ENCODE results near the gene ATCAY. TPM values are rescaled to one million over a fixed set of nuclear protein-coding genes. Genes with fewer than 3 reads are reported as not detected.
A peak's percentile ranks its signal among the peaks of the same experiment; 100 is the strongest.

Gene ATCAY
- polyA plus RNA-seq, 1 donor = 5.4 TPM

GRCh38 chr19:3852177-3852511 is 28.3 kb upstream of the ATCAY start:
- H3K4me1 ChIP-seq (ENCODE audit: control insufficient read depth, insufficient read depth, low read length) = no peaks in the 10 kb centered on the region
- H3K36me3 ChIP-seq (ENCODE audit: control insufficient read depth, insufficient read depth, low read length) = no peaks in the 10 kb centered on the region
- H3K4me3 ChIP-seq (ENCODE audit: low read length) = no peak overlapping the region
- no CpG with 5 or more reads among the region's 1 CpG for whole genome bisulfite sequencing (ENCODE audit: insufficient coverage, low lambda C conversion rate)
- no peaks in the 10 kb centered on the region for H3K27me3 ChIP-seq (ENCODE audit: control insufficient read depth, insufficient read depth, low read length)
- H3K9me3 ChIP-seq (ENCODE audit: control insufficient read depth, low read depth, low read length) = peaks cover 6% of the 10 kb centered on the region
- DNase-seq = no peak
- H3K27ac ChIP-seq (ENCODE audit: low read length) = no peak overlapping the region

- no peaks in the 10 kb centered on the region for H3K27me3 ChIP-seq (ENCODE audit: control insufficient read depth, insufficient read depth, low read length)
- H3K4me3 ChIP-seq (ENCODE audit: low read length) = no peak overlapping the region
- H3K9me3 ChIP-seq (ENCODE audit: control insufficient read depth, low read depth, low read length) = peaks cover 6% of the 10 kb centered on the region
- H3K27ac ChIP-seq (ENCODE audit: low read length) = no peak overlapping the region
- no peak for DNase-seq
- no CpG with 5 or more reads among the region's 4 CpGs for WGBS (ENCODE audit: insufficient coverage, low lambda C conversion rate)
- no peaks in the 10 kb centered on the region for H3K4me1 ChIP-seq (ENCODE audit: control insufficient read depth, insufficient read depth, low read length)
- no peaks in the 10 kb centered on the region for H3K36me3 ChIP-seq (ENCODE audit: control insufficient read depth, insufficient read depth, low read length)
Observed at GRCh38 chr19:3852614-3853254, 27.8 kb upstream of the ATCAY start.

- Histone ChIP-seq H3K4me3 (ENCODE audit: low read length) (no peak overlapping the region), H3K27me3 (ENCODE audit: control insufficient read depth, insufficient read depth, low read length) (no peaks in the 10 kb centered on the region), H3K9me3 (ENCODE audit: control insufficient read depth, low read depth, low read length) (peaks cover 6% of the 10 kb centered on the region), H3K27ac (ENCODE audit: low read length) (no peak overlapping the region), H3K36me3 (ENCODE audit: control insufficient read depth, insufficient read depth, low read length) (no peaks in the 10 kb centered on the region), H3K4me1 (ENCODE audit: control insufficient read depth, insufficient read depth, low read length) (no peaks in the 10 kb centered on the region)
- 88% methylated on average over 5 of the region's 19 CpGs for WGBS (ENCODE audit: insufficient coverage, low lambda C conversion rate)
- DNase-seq = peak in 1 of 2 donors; percentile 18
Observed at GRCh38 chr19:3855320-3855719, 25.2 kb upstream of the ATCAY start.

GRCh38 chr19:3857449-3858003 is 23.0 kb upstream of the ATCAY start:
- H3K9me3 ChIP-seq (ENCODE audit: control insufficient read depth, low read depth, low read length) = no peaks in the 10 kb centered on the region
- H3K27ac ChIP-seq (ENCODE audit: low read length) = no peak overlapping the region
- DNase-seq = no peak
- no peaks in the 10 kb centered on the region for H3K4me1 ChIP-seq (ENCODE audit: control insufficient read depth, insufficient read depth, low read length)
- no peaks in the 10 kb centered on the region for H3K36me3 ChIP-seq (ENCODE audit: control insufficient read depth, insufficient read depth, low read length)
- no peak overlapping the region for H3K4me3 ChIP-seq (ENCODE audit: low read length)
- no CpG with 5 or more reads among the region's 12 CpGs for WGBS (ENCODE audit: insufficient coverage, low lambda C conversion rate)
- H3K27me3 ChIP-seq (ENCODE audit: control insufficient read depth, insufficient read depth, low read length) = no peaks in the 10 kb centered on the region

- no peaks in the 10 kb centered on the region for H3K4me1 ChIP-seq (ENCODE audit: control insufficient read depth, insufficient read depth, low read length)
- DNase-seq = no peak
- H3K9me3 ChIP-seq (ENCODE audit: control insufficient read depth, low read depth, low read length) = no peaks in the 10 kb centered on the region
- H3K27ac ChIP-seq (ENCODE audit: low read length) = no peak overlapping the region
- no peak overlapping the region for H3K4me3 ChIP-seq (ENCODE audit: low read length)
- no peaks in the 10 kb centered on the region for H3K36me3 ChIP-seq (ENCODE audit: control insufficient read depth, insufficient read depth, low read length)
- H3K27me3 ChIP-seq (ENCODE audit: control insufficient read depth, insufficient read depth, low read length) = no peaks in the 10 kb centered on the region
- no CpG with 5 or more reads among the region's 17 CpGs for WGBS (ENCODE audit: insufficient coverage, low lambda C conversion rate)
Observed at GRCh38 chr19:3860499-3860898, 20.0 kb upstream of the ATCAY start.

- H3K4me1 ChIP-seq (ENCODE audit: control insufficient read depth, insufficient read depth, low read length) = no peaks in the 10 kb centered on the region
- peaks cover 15% of the 10 kb centered on the region for H3K27me3 ChIP-seq (ENCODE audit: control insufficient read depth, insufficient read depth, low read length)
- no CpG with 5 or more reads among the region's 25 CpGs for WGBS (ENCODE audit: insufficient coverage, low lambda C conversion rate)
- peak; percentile 38 to 71 for DNase-seq
- H3K36me3 ChIP-seq (ENCODE audit: control insufficient read depth, insufficient read depth, low read length) = no peaks in the 10 kb centered on the region
- no peaks in the 10 kb centered on the region for H3K9me3 ChIP-seq (ENCODE audit: control insufficient read depth, low read depth, low read length)
- H3K27ac ChIP-seq (ENCODE audit: low read length) = no peak overlapping the region
- no peak overlapping the region for H3K4me3 ChIP-seq (ENCODE audit: low read length)
Observed at GRCh38 chr19:3862826-3863500, 17.5 kb upstream of the ATCAY start.

- no peak overlapping the region for H3K4me3 ChIP-seq (ENCODE audit: low read length)
- no peak overlapping the region for H3K27ac ChIP-seq (ENCODE audit: low read length)
- H3K27me3 ChIP-seq (ENCODE audit: control insufficient read depth, insufficient read depth, low read length) = peaks cover 21% of the 10 kb centered on the region
- no peaks in the 10 kb centered on the region for H3K4me1 ChIP-seq (ENCODE audit: control insufficient read depth, insufficient read depth, low read length)
- no CpG with 5 or more reads among the region's 12 CpGs for WGBS (ENCODE audit: insufficient coverage, low lambda C conversion rate)
- DNase-seq = no peak
- no peaks in the 10 kb centered on the region for H3K36me3 ChIP-seq (ENCODE audit: control insufficient read depth, insufficient read depth, low read length)
- H3K9me3 ChIP-seq (ENCODE audit: control insufficient read depth, low read depth, low read length) = no peaks in the 10 kb centered on the region
Observed at GRCh38 chr19:3863648-3864047, 16.8 kb upstream of the ATCAY start.

GRCh38 chr19:3866910-3867638 is 13.4 kb upstream of the ATCAY start:
- Histone ChIP-seq H3K9me3 (ENCODE audit: control insufficient read depth, low read depth, low read length) (peaks cover 5% of the 10 kb centered on the region), H3K36me3 (ENCODE audit: control insufficient read depth, insufficient read depth, low read length) (no peaks in the 10 kb centered on the region), H3K4me3 (ENCODE audit: low read length) (no peak overlapping the region), H3K27me3 (ENCODE audit: control insufficient read depth, insufficient read depth, low read length) (peaks cover 37% of the 10 kb centered on the region), H3K27ac (ENCODE audit: low read length) (no peak overlapping the region), H3K4me1 (ENCODE audit: control insufficient read depth, insufficient read depth, low read length) (no peaks in the 10 kb centered on the region)
- no peak for DNase-seq
- no CpG with 5 or more reads among the region's 14 CpGs for WGBS (ENCODE audit: insufficient coverage, low lambda C conversion rate)

- Histone ChIP-seq H3K4me3 (ENCODE audit: low read length) (no peak overlapping the region), H3K27me3 (ENCODE audit: control insufficient read depth, insufficient read depth, low read length) (peaks cover 37% of the 10 kb centered on the region), H3K27ac (ENCODE audit: low read length) (no peak overlapping the region), H3K36me3 (ENCODE audit: control insufficient read depth, insufficient read depth, low read length) (no peaks in the 10 kb centered on the region), H3K9me3 (ENCODE audit: control insufficient read depth, low read depth, low read length) (peaks cover 5% of the 10 kb centered on the region), H3K4me1 (ENCODE audit: control insufficient read depth, insufficient read depth, low read length) (no peaks in the 10 kb centered on the region)
- no CpG with 5 or more reads among the region's 30 CpGs for WGBS (ENCODE audit: insufficient coverage, low lambda C conversion rate)
- DNase-seq = no peak
Observed at GRCh38 chr19:3867971-3868769, 12.3 kb upstream of the ATCAY start.

All from large intestine (tissue), 3 donors.